HG02642 (cell line): ENCODE measurements around the gene FKBP14.

ENCODE experiments used
- ATAC-seq: cut with Tn5 transposase; IDR thresholded peaks from one replicate; pipeline ENCODE4 v1.9.1; 2021; ENCODE audit warnings: mild to moderate bottlenecking; ENCODE audit not compliant: unreplicated experiment, poor library complexity

The FKBP14 gene

DNA sequence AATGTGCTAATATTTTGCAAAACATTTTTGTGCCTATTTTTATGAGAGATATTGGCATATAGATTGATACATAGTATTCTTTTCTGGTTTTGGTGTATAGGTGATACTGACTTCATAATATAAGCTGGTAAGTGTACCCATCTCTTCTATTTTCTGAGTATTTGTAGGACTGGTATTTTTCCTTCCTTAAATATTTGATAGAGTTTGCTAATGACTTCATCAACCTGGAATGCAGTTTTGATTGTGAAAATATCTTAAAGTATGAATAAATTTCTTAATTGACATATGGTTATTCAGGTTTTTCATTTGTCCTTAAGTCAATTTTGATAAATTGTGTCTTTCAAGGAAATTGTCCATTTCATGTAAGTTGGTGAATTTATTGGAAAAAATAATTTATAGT is 30.9 kb downstream of the FKBP14 start:
- ATAC-seq = no peak

DNA sequence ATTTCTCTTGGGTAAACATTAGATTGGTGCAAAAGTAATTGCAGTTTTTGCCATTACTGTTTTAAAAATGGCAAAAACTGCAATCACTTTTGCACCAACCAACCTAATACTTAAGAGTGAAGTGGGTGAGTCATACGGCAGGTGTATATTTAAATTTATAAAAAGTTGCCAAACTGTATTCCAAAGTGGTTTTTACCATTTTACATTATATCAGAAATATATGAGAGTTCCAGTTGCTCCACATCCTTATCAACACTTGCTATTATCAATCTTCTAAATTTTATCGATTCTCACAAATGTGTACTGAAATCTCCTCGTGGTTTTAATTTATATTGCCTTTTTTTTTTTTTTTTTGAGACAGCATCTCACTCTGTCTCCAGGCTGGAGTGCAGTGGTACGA is 33.4 kb downstream of the FKBP14 start:
- no peak for ATAC-seq

- ATAC-seq = no peak
Observed at GRCh38 chr7:29991937-29992336, 34.6 kb downstream of the FKBP14 start.

DNA sequence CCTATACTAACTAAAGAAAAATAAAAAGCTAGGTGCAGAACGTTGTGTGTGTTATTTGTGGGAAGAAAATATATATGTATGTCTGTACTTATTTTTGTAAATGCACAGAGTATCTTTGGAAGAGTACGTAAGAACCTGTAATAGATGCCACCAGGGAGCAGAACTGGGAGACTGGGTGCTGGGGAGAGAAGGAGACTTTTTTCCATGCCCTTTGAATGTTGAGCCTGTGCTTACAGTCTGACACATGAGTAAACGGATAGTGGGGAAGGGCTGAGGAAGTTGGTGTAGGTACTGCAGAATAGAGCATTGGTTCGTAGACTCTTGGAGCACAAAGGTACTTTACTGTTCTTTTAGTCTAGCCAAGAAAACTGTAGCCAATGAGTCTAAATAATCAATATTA is 35.6 kb downstream of the FKBP14 start:
- ATAC-seq = no peak

DNA sequence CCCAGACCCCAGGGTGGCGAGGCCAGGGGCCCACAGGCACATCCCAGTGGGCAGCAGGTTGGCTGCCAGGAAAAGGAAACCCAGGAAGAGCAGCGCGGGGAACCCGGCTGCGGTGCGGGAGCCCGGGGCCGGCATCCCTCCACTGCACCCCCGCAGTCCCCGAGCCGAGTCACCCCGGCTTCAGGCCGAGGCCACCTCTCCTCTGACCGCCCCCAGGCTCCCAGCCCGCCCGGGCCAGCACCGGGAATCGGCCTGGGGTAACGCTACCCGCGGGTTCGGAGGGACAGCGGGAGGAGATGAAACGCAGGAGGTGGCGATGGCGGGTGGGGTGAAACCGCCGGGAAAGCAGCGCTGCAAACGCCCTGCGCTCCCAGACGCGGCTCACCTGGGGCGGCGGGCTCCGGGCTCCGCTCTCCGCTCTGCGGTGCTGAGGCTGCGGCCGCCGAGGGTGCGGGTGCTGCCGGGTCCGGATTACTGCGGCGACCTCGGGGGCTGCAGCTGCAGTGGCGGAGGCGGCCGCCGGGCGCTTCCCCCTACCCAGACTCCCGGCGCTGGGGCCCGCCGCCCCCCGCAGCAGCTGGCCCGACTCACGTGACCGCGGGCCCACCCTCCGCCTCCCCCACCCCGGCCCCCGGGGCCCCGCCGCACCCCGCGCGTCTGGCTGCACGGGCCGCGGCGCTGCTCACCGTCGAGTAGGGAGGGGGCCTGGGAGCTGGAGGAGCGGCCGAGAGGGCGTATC is 37.1 kb downstream of the FKBP14 start, which contains the start of gene SCRN1:
SCRN1 (minus strand) TSS at position 545 of the 739 bp plus-strand sequence. CDS start 20,734 bp downstream, outside the sequence.
- ATAC-seq = peak; percentile 47

- ATAC-seq = peak; percentile 35
Observed at GRCh38 chr7:29988424-29989256, 37.9 kb downstream of the FKBP14 start.

DNA sequence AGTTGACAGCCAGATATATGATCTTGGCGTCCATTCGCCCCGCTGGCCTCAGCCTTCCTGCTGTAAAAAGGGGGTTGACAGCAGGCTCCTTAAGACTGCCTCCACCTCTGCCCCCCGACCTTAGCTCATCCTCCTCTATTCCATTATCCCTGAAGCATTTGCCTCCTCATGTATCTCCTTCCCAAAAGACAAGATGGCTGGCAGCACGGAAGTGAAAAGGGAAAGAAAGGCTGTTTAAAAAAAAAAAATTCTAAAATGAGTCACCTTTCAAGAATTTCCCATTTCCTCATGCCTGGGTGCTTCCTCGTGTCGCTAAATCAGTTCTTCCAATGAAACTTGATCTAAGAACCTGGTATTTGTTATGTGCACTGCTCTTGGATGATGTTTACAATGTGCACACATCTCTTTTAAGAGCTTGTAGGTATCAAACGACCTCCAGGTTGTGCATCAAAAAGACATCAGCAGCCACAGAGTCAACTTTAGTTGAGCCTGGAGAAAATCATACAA is 38.6 kb downstream of the FKBP14 start:
- no peak for ATAC-seq

- no peak for ATAC-seq
Observed at GRCh38 chr7:29987083-29987482, 39.4 kb downstream of the FKBP14 start.

- no peak for ATAC-seq
Observed at GRCh38 chr7:29980151-29980550, 46.4 kb downstream of the FKBP14 start.

GRCh38 chr7:29977886-29978651 is 48.4 kb downstream of the FKBP14 start:
- no peak for ATAC-seq

DNA sequence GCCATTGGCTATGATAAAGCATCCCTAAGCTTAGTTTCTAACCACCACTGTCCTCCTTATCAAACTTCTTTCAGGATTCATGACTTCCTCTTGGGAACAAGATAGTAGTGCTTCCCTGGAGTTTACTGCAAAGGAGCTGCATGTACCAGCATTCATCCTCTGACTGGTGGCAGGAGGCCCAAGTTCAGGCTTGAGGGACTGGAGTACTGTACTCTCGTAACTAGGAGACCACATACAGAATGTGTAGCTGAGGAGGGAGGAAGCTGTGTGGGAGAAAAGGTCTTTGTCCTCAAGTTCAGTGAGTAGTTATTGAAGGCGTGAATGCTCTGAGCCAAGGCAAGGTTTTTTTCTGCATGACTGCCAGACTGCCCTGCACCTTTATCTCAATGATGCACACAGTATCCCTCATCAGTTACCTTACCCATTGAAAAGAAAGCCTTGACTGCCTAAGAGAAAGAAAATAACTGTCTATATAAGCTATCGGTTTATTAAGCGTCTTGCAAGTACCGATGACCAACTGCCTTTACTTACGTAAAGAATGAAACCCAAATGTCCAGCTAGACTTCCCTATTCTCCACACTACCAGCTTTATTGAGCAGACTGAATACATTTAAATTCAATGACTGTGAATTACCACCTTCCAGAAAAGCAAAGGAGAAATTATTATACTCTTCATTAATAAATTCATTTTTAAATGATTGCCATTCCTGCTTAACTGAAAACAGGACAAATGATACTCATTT is 49.7 kb downstream of the FKBP14 start:
- ATAC-seq = no peak

DNA sequence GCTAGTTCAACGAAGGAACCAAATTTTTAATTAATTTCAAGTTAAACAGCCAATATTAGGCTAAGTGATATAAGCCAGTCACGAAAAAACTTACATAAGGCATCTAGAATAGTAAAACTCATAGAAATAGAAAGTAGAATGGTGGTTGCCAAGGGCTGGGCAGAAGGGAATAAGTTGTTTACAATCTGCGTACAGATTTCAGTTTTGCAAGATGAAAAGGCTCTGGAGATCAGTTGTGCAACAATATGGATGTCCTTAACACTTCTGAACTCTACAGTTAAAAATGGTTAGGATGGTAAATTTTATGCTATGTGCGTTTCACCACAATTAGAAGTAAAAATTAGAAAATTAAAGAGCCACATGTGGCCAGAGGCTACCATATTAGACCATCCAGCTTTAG is 50.2 kb downstream of the FKBP14 start:
- no peak for ATAC-seq

DNA sequence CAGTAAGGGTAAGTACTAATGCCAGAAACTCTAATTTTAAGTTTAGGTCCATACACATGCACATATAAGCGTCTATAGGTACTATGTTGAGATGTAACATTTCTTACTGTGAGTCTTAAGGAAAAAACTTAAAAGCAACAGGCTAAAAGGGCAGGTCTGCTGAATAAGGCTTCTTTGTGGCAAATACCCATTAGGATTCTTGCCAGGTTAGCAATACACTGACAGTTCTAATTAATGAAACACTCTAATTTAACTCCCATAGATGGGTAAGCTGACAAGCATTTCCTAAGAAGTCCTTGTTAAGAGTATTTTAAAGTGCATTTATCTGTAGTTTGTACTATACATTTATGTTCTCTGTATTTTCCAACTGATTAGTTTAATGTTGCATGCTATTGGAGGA is 50.9 kb downstream of the FKBP14 start:
- no peak for ATAC-seq

GRCh38 chr7:29974286-29974685 is 52.2 kb downstream of the FKBP14 start:
- ATAC-seq = no peak

DNA sequence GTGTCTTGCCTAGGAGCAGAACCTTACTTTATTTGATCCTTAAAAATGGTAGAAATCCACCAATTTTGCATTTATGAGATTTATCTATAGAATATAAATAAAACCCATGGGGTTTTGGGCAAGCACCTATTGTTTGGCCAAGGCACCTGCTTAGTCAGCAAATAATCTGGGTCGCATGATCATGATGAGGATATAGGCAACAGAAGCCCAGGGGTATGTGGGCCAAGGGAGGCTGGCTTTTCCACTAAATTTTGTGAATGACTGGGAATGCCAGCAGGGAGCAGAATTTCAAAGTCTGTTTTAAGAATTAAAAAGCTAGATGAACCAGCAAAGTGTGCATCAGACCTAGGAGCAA is 54.2 kb downstream of the FKBP14 start:
- no peak for ATAC-seq

DNA sequence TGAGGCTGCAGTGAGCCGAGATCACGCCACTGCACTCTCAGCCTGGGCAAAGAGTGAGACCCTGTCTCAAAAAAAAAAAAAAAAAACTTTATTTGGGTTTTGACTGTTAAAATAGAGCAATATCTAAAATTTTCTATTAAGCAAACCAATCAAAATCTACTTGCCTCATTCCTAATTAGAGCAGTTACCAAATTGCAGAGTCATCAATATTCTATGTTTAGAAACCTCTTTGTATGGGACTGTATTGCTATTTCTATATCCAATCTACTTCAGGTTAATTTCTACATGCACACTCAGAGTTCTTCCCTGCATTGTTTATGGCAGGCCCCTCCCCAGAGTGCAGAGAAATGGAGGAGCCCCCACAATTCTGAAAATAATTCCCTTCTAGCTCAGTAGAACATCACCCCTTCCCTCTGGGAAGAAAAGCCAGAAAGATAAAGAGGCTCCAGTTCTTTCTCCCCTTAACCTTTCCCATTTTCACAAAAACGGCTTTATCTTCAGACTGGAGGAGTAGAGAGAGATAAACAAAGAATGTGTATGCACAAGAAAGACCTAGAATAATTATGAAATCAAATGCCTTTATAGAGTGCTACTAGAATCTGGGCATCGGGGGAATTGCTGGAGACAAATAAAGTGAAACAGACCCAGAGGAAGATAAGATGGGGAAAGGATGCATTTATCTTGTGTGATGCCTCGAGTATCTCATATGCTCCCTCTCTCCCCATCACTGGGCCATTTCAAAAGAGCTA is 54.8 kb downstream of the FKBP14 start:
- ATAC-seq = no peak

DNA sequence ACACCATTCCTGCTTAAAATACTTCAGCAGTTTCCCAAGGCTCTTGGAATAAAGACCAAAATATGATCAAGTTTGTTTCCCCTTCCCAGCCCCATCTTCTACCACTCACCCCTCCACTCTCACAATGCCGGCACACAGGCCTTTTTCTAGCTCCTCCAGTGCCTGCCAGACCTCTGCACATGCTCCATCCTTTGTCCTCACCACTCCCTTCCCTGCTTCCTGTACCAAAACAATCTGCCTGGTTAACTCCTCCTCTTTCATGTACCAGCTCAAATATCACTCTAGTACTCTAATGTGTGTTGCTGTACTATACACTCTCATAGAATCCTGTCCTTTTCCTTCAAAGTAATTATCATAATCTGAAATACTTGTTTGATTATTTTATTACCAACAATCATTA is 56.3 kb downstream of the FKBP14 start:
- ATAC-seq = no peak

DNA sequence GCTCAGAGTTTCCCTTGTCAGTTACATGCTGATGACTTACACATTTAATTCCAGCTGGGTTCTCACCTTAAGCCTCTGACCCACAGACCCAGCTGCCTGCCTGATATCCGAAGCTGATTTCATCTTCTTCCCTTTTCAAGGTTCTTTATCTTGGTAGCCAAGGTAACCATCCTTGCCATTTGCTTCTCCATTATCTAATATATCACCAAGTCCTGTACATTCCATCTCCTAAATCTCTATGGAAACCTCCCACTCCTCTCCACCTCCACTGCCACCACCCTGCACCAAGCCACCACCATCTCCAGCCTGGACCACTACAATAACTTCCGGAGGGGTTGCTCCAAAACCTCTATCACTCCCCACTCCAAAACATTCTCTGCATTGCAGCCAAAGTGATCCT is 56.8 kb downstream of the FKBP14 start:
- ATAC-seq = no peak

DNA sequence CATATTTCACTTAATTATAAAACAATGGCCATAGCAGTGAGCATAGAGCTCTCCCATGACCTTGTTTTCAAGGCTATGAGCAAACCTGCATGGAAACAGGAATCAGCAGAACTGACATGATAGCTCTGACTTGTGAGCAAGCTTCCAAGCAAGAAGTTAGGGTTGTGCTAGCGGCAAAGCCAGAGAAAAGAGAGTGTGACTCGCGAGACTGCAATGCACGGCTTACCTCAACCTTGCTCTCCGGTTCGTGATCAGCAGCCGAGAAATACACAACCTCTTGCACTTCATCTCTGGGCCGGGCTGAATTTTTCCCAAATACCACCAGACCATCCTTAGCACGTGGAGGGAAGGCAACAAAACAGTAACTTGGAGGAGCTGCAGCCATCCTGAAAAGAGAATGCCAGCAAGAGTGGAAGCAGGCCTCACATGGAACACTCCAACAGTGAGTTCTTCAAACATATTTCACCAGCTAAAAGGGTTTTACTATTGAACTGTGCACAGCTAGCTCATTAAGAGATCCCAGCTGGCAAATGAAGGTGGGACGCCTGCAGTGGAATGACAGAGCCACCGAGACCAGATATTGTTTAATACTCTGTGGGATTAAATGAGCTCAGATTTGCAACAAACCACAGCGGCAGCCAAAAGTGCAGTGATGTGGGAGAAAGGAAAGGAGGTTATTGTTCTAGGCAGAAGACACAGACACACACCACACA is 57.7 kb downstream of the FKBP14 start:
- ATAC-seq = no peak
